ENCODE data around the gene OBSL1. TPM values are rescaled to one million over a fixed set of nuclear protein-coding genes. Genes with fewer than 3 reads are reported as not detected.

OBSL1 gene
- total RNA-seq, 4 donors from 2014 or later = 85.0 to 135 (median 98.3) TPM

- H3K27ac ChIP-seq = no peak overlapping the region
- WGBS, 2 donors = 66% methylated on average over 9 of the region's 9 CpGs
- TF ChIP-seq CTCF (IDR thresholded peaks at IDR 0.05) (no peak), EP300 (IDR thresholded peaks at IDR 0.05) (no peak), POLR2A (IDR thresholded peaks at IDR 0.05) (no peak)
- no peaks in the 10 kb centered on the region for H3K36me3 ChIP-seq
- H3K27me3 ChIP-seq = peaks cover 0 to 92% of the 10 kb centered on the region in 2 donors
- H3K4me3 ChIP-seq = no peak overlapping the region
- DNase-seq (ENCODE audit: low spot score in 2 of 2) = no peak
- H3K4me1 ChIP-seq = peaks cover 0 to 36% (median 11%) of the 10 kb centered on the region in 4 donors
- no peaks in the 10 kb centered on the region for H3K9me3 ChIP-seq
Measured at GRCh38 chr2:219525533-219526232, 45.7 kb downstream of the OBSL1 start.

GRCh38 chr2:219524817-219525216 is 46.5 kb downstream of the OBSL1 start:
- H3K9me3 ChIP-seq = no peaks in the 10 kb centered on the region
- TF ChIP-seq POLR2A (IDR thresholded peaks at IDR 0.05) = no peak
- no peak for TF ChIP-seq EP300 (IDR thresholded peaks at IDR 0.05)
- no peak for TF ChIP-seq CTCF (IDR thresholded peaks at IDR 0.05)
- DNase-seq (ENCODE audit: low spot score in 2 of 2) = no peak
- H3K27ac ChIP-seq = no peak overlapping the region
- peaks cover 0 to 29% (median 11%) of the 10 kb centered on the region in 4 donors for H3K4me1 ChIP-seq
- peaks cover 0 to 97% of the 10 kb centered on the region in 2 donors for H3K27me3 ChIP-seq
- no peaks in the 10 kb centered on the region for H3K36me3 ChIP-seq
- H3K4me3 ChIP-seq = no peak overlapping the region
- WGBS, 2 donors = 93 to 98% methylated on average over 2 of the region's 2 CpGs

- H3K4me1 ChIP-seq = peaks cover 0 to 27% (median 11%) of the 10 kb centered on the region in 4 donors
Measured at GRCh38 chr2:219523031-219523671, 48.2 kb downstream of the OBSL1 start.

GRCh38 chr2:219522111-219523030 is 49.0 kb downstream of the OBSL1 start:
- TF ChIP-seq POLR2A (IDR thresholded peaks at IDR 0.05) (no peak), EP300 (IDR thresholded peaks at IDR 0.05) (no peak), CTCF (IDR thresholded peaks at IDR 0.05) (no peak)
- Histone ChIP-seq H3K4me3 (peak overlapping the region in 3 of 4 donors; percentile 1 to 39 (median 11)), H3K4me1 (peaks cover 0 to 34% (median 11%) of the 10 kb centered on the region in 4 donors), H3K27me3 (peaks cover 0 to 78% of the 10 kb centered on the region in 2 donors), H3K27ac (peak overlapping the region in 1 of 4 donors; percentile 6), H3K9me3 (no peaks in the 10 kb centered on the region), H3K36me3 (no peaks in the 10 kb centered on the region)
- WGBS, 2 donors = 7 to 9% methylated on average over 51 to 64 of the region's 70 CpGs
- no peak for DNase-seq (ENCODE audit: low spot score in 2 of 2)

More at GRCh38 chr2:219523031-219523671, 48.2 kb downstream of the OBSL1 start:
- no peak for TF ChIP-seq POLR2A (IDR thresholded peaks at IDR 0.05)
- 35 to 52% methylated on average over 15 to 22 of the region's 24 CpGs for WGBS, 2 donors
- peak overlapping the region in 2 of 4 donors; percentile 1 to 39 for H3K4me3 ChIP-seq
- H3K9me3 ChIP-seq = no peaks in the 10 kb centered on the region
- peaks cover 0 to 86% of the 10 kb centered on the region in 2 donors for H3K27me3 ChIP-seq
- no peak for DNase-seq (ENCODE audit: low spot score in 2 of 2)
- no peaks in the 10 kb centered on the region for H3K36me3 ChIP-seq
- no peak overlapping the region for H3K27ac ChIP-seq

GRCh38 chr2:219521066-219521880 is 50.1 kb downstream of the OBSL1 start:
- Histone ChIP-seq H3K4me3 (no peak overlapping the region), H3K27ac (no peak overlapping the region), H3K36me3 (no peaks in the 10 kb centered on the region), H3K27me3 (peaks cover 0 to 76% of the 10 kb centered on the region in 2 donors), H3K9me3 (no peaks in the 10 kb centered on the region), H3K4me1 (peaks cover 0 to 40% (median 11%) of the 10 kb centered on the region in 4 donors)
- WGBS, 2 donors = 22 to 25% methylated on average over 14 of the region's 14 CpGs
- DNase-seq (ENCODE audit: low spot score in 2 of 2) = no peak
- peak; percentile 5 to 46 (median 28) for TF ChIP-seq CTCF (IDR thresholded peaks at IDR 0.05)
- TF ChIP-seq EP300 (IDR thresholded peaks at IDR 0.05) = no peak
- TF ChIP-seq POLR2A (IDR thresholded peaks at IDR 0.05) = no peak

Measured in tibial nerve (tissue), 4 donors.